ENCODE measurements around the gene PRG3. TPM values are rescaled to one million over a fixed set of nuclear protein-coding genes. Genes with fewer than 3 reads are reported as not detected.

Gene PRG3
- total and polyA plus RNA-seq, 9 of the 15 experiments (the other 6 are each of a cell fraction or from before 2014, with no cell fraction given), result 0.18 to 0.55 (median 0.38) TPM; not detected in 6

- TF ChIP-seq ZNF561 (CRISPR knock-in tag; conservative IDR thresholded peaks at IDR 0.05) (no peak), SMARCC2 (IDR thresholded peaks at IDR 0.05; ENCODE audit: low read depth) (no peak), NR2F6 (CRISPR knock-in tag; IDR thresholded peaks at IDR 0.05) (no peak), ZBTB43 (CRISPR knock-in tag; IDR thresholded peaks at IDR 0.05) (no peak), FOXA3 (CRISPR knock-in tag; conservative IDR thresholded peaks at IDR 0.05 in 1 of 2, IDR thresholded peaks at IDR 0.05 in 1 of 2) (no peak), E2F8 (IDR thresholded peaks at IDR 0.05; ENCODE audit: low read depth, partially characterized antibody) (no peak), RNF219 (CRISPR knock-in tag; IDR thresholded peaks at IDR 0.05) (no peak), XRCC4 (IDR thresholded peaks at IDR 0.05; ENCODE audit: extremely low read depth, insufficient read depth, insufficient read length) (no peak), ZNF280A (IDR thresholded peaks at IDR 0.05; ENCODE audit: low read depth, partially characterized antibody) (no peak), HEY1 (CRISPR knock-in tag; IDR thresholded peaks at IDR 0.05; ENCODE audit: borderline replicate concordance) (no peak), CBX8 (IDR thresholded peaks at IDR 0.05; ENCODE audit: borderline replicate concordance, extremely low read depth, low read depth, low read length, poor library complexity, severe bottlenecking) (no peak)
These were observed 35.3 kb downstream of the PRG3 start (continued) for GRCh38 chr11:57345555-57346211.

Measured in K562 (cell line).